HG02840 (cell line): ENCODE results near the gene KPNA6.

Experiments used
- ATAC-seq: cut with Tn5 transposase; IDR thresholded peaks from one replicate; pipeline ENCODE4 v1.9.1; 2021; ENCODE audit warnings: mild to moderate bottlenecking, moderate library complexity, moderate number of reproducible peaks; ENCODE audit not compliant: unreplicated experiment, low FRiP score

The KPNA6 gene

GRCh38 chr1:32208469-32208868 lies 100.6 kb downstream of the KPNA6 start:
- ATAC-seq: no peak

DNA sequence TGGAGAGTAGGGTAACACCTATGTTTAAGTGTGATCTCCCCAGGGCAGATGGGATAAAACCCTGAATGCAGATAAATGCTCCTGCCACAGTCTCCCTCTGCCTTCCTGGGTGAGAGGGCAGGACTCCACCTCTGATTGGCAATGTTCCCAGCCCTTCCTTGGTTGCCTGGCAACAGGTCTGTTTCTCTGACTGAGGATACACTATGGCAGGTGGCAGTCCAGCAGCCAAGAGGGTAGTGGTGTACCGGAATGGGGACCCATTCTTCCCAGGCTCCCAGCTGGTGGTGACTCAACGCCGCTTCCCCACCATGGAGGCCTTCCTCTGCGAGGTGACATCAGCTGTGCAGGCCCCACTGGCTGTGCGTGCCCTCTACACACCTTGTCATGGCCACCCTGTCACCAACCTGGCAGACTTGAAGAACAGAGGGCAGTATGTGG lies 101.1 kb downstream of the KPNA6 start, which contains the start of gene DCDC2B:
DCDC2B (plus strand) TSS at position 199 of the 438 bp plus-strand sequence; CDS start at position 204, 5 bp downstream.
- ATAC-seq: no peak

- ATAC-seq: no peak
Measured at GRCh38 chr1:32215629-32216480, 108.0 kb downstream of the KPNA6 start.

DNA sequence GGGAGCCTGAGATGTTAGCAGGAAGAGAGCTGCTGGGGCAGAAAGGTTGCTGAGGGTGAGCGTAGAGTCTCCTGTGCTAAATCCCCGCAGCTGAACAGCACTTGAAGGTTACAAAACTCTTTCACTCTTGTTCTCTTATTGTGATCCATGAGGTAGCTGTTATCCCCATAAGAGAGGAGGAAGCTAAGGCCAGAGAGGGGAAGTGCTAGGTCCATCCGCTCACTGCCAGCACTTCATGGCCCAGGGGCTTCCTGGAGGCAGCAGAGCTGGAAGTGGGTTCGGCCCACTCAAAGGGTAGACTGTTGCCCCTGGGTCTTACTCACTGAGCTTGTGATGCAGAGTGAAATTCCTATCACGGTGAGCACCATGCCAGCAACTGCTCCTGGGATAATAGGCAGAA lies 108.7 kb downstream of the KPNA6 start:
- ATAC-seq: no peak

DNA sequence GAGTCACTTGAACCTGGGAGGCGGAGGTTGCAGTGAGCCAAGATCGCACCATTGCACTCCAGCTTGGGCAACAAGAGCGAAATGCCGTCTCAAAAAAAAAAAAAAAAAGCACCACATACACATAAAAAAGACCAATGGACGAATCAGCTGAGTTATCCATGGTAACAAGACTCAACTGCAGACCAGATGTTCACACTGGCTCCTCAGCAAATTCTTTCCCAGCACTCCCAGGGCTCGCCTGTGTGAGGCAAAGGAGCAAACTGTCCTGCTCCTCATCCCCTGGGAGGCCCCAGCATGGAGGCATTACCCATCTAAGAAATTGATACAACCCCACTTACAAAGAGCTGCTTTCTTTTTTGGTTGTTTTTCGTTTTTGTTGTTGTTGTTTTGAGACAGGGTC lies 111.2 kb downstream of the KPNA6 start:
- ATAC-seq: no peak

GRCh38 chr1:32220746-32221580 lies 113.1 kb downstream of the KPNA6 start:
- no peak for ATAC-seq

GRCh38 chr1:32221581-32221979 lies 113.7 kb downstream of the KPNA6 start:
- ATAC-seq: peak; percentile 6

- ATAC-seq: peak; percentile 91
Measured at GRCh38 chr1:32221980-32222755, 114.3 kb downstream of the KPNA6 start, which contains the start of the genes EIF3I and TMEM234. TSS of gene EIF3I (plus strand) at chr1:32222407. CDS start at chr1:32222442, 35 bp downstream. TSS of gene TMEM234 (minus strand) at chr1:32222353. CDS start at chr1:32222322, 31 bp downstream.

DNA sequence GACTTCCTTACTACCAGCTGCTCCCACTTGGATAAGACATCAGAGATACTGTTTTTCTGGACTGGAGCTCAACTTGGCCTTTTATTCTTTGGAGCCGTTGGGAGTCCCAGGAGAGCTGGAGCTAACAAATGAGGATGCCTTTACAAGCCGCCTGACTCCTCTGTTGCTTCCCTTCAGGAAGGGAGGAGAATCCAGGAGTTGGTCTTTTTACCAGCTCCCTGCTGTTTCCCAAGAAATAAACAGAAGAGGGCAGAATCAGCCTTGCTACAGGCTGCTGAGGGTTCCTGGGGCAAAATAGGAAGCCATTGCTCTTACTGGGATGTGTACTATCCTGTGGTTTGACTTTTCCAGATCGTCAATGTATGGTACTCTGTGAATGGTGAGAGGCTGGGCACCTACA lies 115.8 kb downstream of the KPNA6 start:
- ATAC-seq: no peak

GRCh38 chr1:32224285-32224684 lies 116.4 kb downstream of the KPNA6 start:
- no peak for ATAC-seq
